ENCODE data around the gene CDC42EP1. TPM values are rescaled to one million over a fixed set of nuclear protein-coding genes. Genes with fewer than 3 reads are reported as not detected.
"Not testable (repeated sequence)": the region's sequence is repeated elsewhere in the genome, so short reads cannot be mapped to it uniquely, and the experiment has no call there.

The CDC42EP1 gene
- total RNA-seq, 1 experiment from 2014 or later = 62.5 TPM

- Histone ChIP-seq H3K27me3 (ENCODE audit: control insufficient read depth, insufficient read depth, low read length) (no peaks in the 10 kb centered on the region), H3K4me1 (ENCODE audit: control insufficient read depth, insufficient read depth, low read length) (no peaks in the 10 kb centered on the region), H3K9me3 (ENCODE audit: control insufficient read depth, insufficient read depth, low read depth, low read length) (no peaks in the 10 kb centered on the region), H3K27ac (ENCODE audit: low read length) (no peak overlapping the region), H3K4me3 (ENCODE audit: low read depth in 2 of 2, low read length in 2 of 2) (no peak overlapping the region), H3K36me3 (ENCODE audit: control insufficient read depth, insufficient read depth, low read length) (no peaks in the 10 kb centered on the region)
- no TSS peak for BruUV-seq (replicated peaks)
- no peak for ATAC-seq
- DNase-seq (ENCODE audit: low read depth, low spot score) = no peak
- CTCF ChIA-PET = no interaction called here
- TF ChIP-seq POLR2AphosphoS5 (IDR thresholded peaks at IDR 0.05; ENCODE audit: low read depth, low read length) (no peak), SIN3A (IDR thresholded peaks at IDR 0.05; ENCODE audit: borderline replicate concordance, insufficient read depth, low read depth, low read length) (no peak), REST (IDR thresholded peaks at IDR 0.05; ENCODE audit: insufficient read depth in 1 of 2, low read depth in 2 of 2, low read length in 1 of 2) (no peak), CTCF (IDR thresholded peaks at IDR 0.05) (no peak), TCF7L2 (IDR thresholded peaks at IDR 0.05; ENCODE audit: low read depth, low read length) (no peak)
- POLR2A ChIA-PET = no interaction called here
- in situ Hi-C loops (cut with HindIII; ENCODE audit: low pct_unique_long_range_greater_than_20kb, low sequenced_read_pairs) (no loop called here), intact Hi-C loops (cut with micrococcal nuclease; ENCODE audit: unreplicated experiment) (no loop called here)
These were observed 40.9 kb downstream of the CDC42EP1 start for GRCh38 chr22:37601203-37601539.

- in situ Hi-C loops (cut with HindIII; ENCODE audit: low pct_unique_long_range_greater_than_20kb, low sequenced_read_pairs) = no loop called here
- intact Hi-C loops (cut with micrococcal nuclease; ENCODE audit: unreplicated experiment) = no loop called here
- H3K27ac ChIP-seq (ENCODE audit: low read length) = no peak overlapping the region
- POLR2A ChIA-PET = no interaction called here
- H3K4me3 ChIP-seq (ENCODE audit: low read depth in 2 of 2, low read length in 2 of 2) = no peak overlapping the region
- no peaks in the 10 kb centered on the region for H3K36me3 ChIP-seq (ENCODE audit: control insufficient read depth, insufficient read depth, low read length)
- no peaks in the 10 kb centered on the region for H3K9me3 ChIP-seq (ENCODE audit: control insufficient read depth, insufficient read depth, low read depth, low read length)
- CTCF ChIA-PET = interaction anchor here (1.0 kb wide), 1 partner anchor 9 kb away, joined by 3 read pairs; no protein-coding TSS in a partner anchor
- H3K27me3 ChIP-seq (ENCODE audit: control insufficient read depth, insufficient read depth, low read length) = no peaks in the 10 kb centered on the region
- no TSS peak for BruUV-seq (replicated peaks)
- no peaks in the 10 kb centered on the region for H3K4me1 ChIP-seq (ENCODE audit: control insufficient read depth, insufficient read depth, low read length)
- no peak for DNase-seq (ENCODE audit: low read depth, low spot score)
- ATAC-seq = no peak
- TF ChIP-seq TCF7L2 (IDR thresholded peaks at IDR 0.05; ENCODE audit: low read depth, low read length) = no peak
- TF ChIP-seq POLR2AphosphoS5 (IDR thresholded peaks at IDR 0.05; ENCODE audit: low read depth, low read length) = no peak
- no peak for TF ChIP-seq REST (IDR thresholded peaks at IDR 0.05; ENCODE audit: insufficient read depth in 1 of 2, low read depth in 2 of 2, low read length in 1 of 2)
- TF ChIP-seq SIN3A (IDR thresholded peaks at IDR 0.05; ENCODE audit: borderline replicate concordance, insufficient read depth, low read depth, low read length) = no peak
- TF ChIP-seq CTCF (IDR thresholded peaks at IDR 0.05) = no peak
These were observed 41.5 kb downstream of the CDC42EP1 start for GRCh38 chr22:37601540-37602442.

- H3K9me3 ChIP-seq (ENCODE audit: control insufficient read depth, insufficient read depth, low read depth, low read length); in situ Hi-C loops (cut with HindIII; ENCODE audit: low pct_unique_long_range_greater_than_20kb, low sequenced_read_pairs); H3K4me1 ChIP-seq (ENCODE audit: control insufficient read depth, insufficient read depth, low read length); ATAC-seq; POLR2A ChIA-PET; BruUV-seq (replicated peaks); H3K27me3 ChIP-seq (ENCODE audit: control insufficient read depth, insufficient read depth, low read length); H3K36me3 ChIP-seq (ENCODE audit: control insufficient read depth, insufficient read depth, low read length); DNase-seq (ENCODE audit: low read depth, low spot score); H3K4me3 ChIP-seq (ENCODE audit: low read depth in 2 of 2, low read length in 2 of 2); intact Hi-C loops (cut with micrococcal nuclease; ENCODE audit: unreplicated experiment); H3K27ac ChIP-seq (ENCODE audit: low read length): not testable (repeated sequence)
- CTCF ChIA-PET = interaction anchor here (1.0 kb wide), 1 partner anchor 10 kb away, joined by 3 read pairs; no protein-coding TSS in a partner anchor
These were observed 42.4 kb downstream of the CDC42EP1 start for GRCh38 chr22:37602546-37603277.
